Activated T-cell treated with anti-CD3 and anti-CD28 coated beads, Interleukin-2, amount 50 U/mL, for 4 hours (primary cell): ENCODE measurements around the gene LTB4R2. TPM values are rescaled to one million over a fixed set of nuclear protein-coding genes. Genes with fewer than 3 reads are reported as not detected.

Experiments
- ATAC-seq, 2 donors: fragments of 200-7000 bp; cut with Tn5 transposase; one replicate each; pipeline ENCODE4 v1.10.0; 2021
- DNase-seq: peaks from one replicate; pipeline ENCODE4 v3.0.0-alpha.2; 2020
- H3K27me3 Mint-ChIP-seq: one replicate; pipeline ENCODE4 v1.8.0; 2021; ENCODE audit warnings: low read depth, mixed read lengths
- H3K36me3 Mint-ChIP-seq: one replicate; pipeline ENCODE4 v1.8.0; 2022; ENCODE audit warnings: mixed read lengths; ENCODE audit not compliant: insufficient read depth
- H3K4me1 Mint-ChIP-seq: one replicate; pipeline ENCODE4 v1.8.0; 2021; ENCODE audit warnings: low read depth, mixed read lengths
- H3K4me3 Mint-ChIP-seq: one replicate; pipeline ENCODE4 v1.8.0; 2021; ENCODE audit warnings: mild to moderate bottlenecking, moderate library complexity, mixed read lengths
- H3K9me3 Mint-ChIP-seq: one replicate; pipeline ENCODE4 v1.8.0; 2021; ENCODE audit warnings: mixed read lengths
- total RNA-seq, 3 donors: library from RNA; stranded (reverse); gene quantifications; one replicate each; pipeline ENCODE4 v1.2.1, GENCODE V29; 2021

Gene LTB4R2
- total RNA-seq, 3 donors from 2014 or later = 9.0 to 10.8 (median 10.4) TPM

- DNase-seq (peak; percentile 86), ATAC-seq (peak; percentile 93 to 94)
- H3K4me1 Mint-ChIP-seq = peaks cover 41% of the 10 kb centered on the region
- peak within 1 kb of the TSS; percentile 88 for H3K4me3 Mint-ChIP-seq
- peaks cover 13% of the 10 kb centered on the region for H3K36me3 Mint-ChIP-seq
- no peaks in the 10 kb centered on the region for H3K9me3 Mint-ChIP-seq
- H3K27me3 Mint-ChIP-seq = no peaks in the 10 kb centered on the region
These were observed 38.7 kb upstream of the LTB4R2 start, which contains the start of gene RABGGTA for GRCh38 chr14:24271134-24271833. Gene RABGGTA (minus strand): TSS chr14:24271597. CDS start chr14:24271115, 482 bp downstream.

DNA sequence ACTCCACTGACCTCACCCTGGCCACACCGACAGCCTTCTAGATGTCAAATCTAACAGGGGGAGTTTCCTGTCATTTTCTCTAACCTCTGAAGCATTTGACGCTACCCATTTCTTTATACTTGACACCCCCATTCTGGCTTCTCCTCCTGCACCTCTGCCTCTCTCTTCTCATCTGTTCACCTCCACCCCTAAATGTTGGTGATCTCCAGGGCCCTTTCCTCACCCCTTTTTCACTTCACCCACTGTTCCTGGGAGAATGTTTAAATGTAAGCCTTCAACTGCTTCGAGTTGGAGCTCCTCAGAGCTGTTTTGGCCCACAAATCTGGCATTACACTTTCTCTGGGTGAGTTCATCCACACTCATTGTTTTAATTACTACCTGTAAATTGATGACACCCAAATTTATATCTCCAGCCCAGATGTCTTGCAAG lies 38.1 kb upstream of the LTB4R2 start:
- H3K9me3 Mint-ChIP-seq = no peaks in the 10 kb centered on the region
- DNase-seq (no peak), ATAC-seq (no peak)
- peaks cover 43% of the 10 kb centered on the region for H3K4me1 Mint-ChIP-seq
- H3K27me3 Mint-ChIP-seq = no peaks in the 10 kb centered on the region
- H3K36me3 Mint-ChIP-seq = peaks cover 9% of the 10 kb centered on the region
- H3K4me3 Mint-ChIP-seq = peak overlapping the region; percentile 88

DNA sequence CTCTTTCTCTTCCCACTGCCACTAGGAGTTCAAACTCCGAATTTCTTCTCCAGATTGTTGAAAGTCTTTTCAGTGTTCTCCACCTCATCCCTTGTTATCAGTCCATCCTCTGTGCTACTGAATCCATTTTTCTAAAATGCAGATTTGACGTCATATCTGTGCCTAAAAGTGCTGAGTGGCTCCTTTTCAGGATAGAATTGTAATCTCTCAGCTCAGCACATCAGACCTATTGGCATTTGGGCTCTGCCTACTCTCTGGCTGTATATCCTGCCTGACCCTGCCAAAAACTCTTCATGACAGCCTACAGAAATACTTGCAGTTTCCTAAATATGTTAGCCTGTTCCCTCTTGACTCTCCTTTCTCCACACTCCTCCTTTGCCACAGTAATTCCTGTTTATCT lies 37.5 kb upstream of the LTB4R2 start:
- DNase-seq (no peak), ATAC-seq (no peak)
- peaks cover 3% of the 10 kb centered on the region for H3K36me3 Mint-ChIP-seq
- H3K4me1 Mint-ChIP-seq = peaks cover 49% of the 10 kb centered on the region
- H3K27me3 Mint-ChIP-seq = no peaks in the 10 kb centered on the region
- peak overlapping the region; percentile 88 for H3K4me3 Mint-ChIP-seq
- H3K9me3 Mint-ChIP-seq = no peaks in the 10 kb centered on the region

GRCh38 chr14:24273422-24273998 lies 36.4 kb upstream of the LTB4R2 start:
- H3K9me3 Mint-ChIP-seq = no peaks in the 10 kb centered on the region
- H3K4me3 Mint-ChIP-seq = peak overlapping the region; percentile 9
- peaks cover 60% of the 10 kb centered on the region for H3K4me1 Mint-ChIP-seq
- ATAC-seq = no peak
- no peak for DNase-seq
- H3K36me3 Mint-ChIP-seq = peaks cover 3% of the 10 kb centered on the region
- no peaks in the 10 kb centered on the region for H3K27me3 Mint-ChIP-seq

DNA sequence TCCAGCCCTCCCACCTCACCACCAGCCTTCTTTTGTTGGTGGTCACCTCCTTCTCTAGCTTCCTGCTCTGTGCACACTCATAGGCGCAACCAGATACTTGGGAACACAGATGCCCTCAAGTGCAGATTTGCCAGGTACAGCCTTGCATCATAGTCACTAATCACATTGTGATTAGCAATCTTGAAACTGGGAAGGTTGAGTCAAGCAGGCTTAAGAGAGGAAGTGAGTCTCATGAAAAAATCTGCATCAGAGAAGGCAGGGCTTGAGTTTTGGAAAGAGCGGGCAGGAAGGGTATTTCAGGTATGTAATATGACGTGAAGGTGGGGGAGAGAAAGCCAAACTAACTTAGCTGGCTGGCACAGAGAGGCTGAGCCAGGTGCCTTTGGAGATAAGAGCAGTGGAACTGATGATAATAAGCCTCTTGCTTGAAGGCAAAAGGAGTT lies 35.8 kb upstream of the LTB4R2 start:
- ATAC-seq = peak; percentile 61 to 62
- Mint-ChIP-seq H3K4me3 (peak overlapping the region; percentile 9), H3K27me3 (no peaks in the 10 kb centered on the region), H3K9me3 (no peaks in the 10 kb centered on the region), H3K4me1 (peaks cover 66% of the 10 kb centered on the region), H3K36me3 (no peaks in the 10 kb centered on the region)
- peak; percentile 32 for DNase-seq

GRCh38 chr14:24277071-24277470 lies 32.9 kb upstream of the LTB4R2 start:
- no peaks in the 10 kb centered on the region for H3K36me3 Mint-ChIP-seq
- H3K4me3 Mint-ChIP-seq = no peak overlapping the region
- no peaks in the 10 kb centered on the region for H3K9me3 Mint-ChIP-seq
- ATAC-seq (no peak), DNase-seq (no peak)
- no peaks in the 10 kb centered on the region for H3K27me3 Mint-ChIP-seq
- peaks cover 72% of the 10 kb centered on the region for H3K4me1 Mint-ChIP-seq

DNA sequence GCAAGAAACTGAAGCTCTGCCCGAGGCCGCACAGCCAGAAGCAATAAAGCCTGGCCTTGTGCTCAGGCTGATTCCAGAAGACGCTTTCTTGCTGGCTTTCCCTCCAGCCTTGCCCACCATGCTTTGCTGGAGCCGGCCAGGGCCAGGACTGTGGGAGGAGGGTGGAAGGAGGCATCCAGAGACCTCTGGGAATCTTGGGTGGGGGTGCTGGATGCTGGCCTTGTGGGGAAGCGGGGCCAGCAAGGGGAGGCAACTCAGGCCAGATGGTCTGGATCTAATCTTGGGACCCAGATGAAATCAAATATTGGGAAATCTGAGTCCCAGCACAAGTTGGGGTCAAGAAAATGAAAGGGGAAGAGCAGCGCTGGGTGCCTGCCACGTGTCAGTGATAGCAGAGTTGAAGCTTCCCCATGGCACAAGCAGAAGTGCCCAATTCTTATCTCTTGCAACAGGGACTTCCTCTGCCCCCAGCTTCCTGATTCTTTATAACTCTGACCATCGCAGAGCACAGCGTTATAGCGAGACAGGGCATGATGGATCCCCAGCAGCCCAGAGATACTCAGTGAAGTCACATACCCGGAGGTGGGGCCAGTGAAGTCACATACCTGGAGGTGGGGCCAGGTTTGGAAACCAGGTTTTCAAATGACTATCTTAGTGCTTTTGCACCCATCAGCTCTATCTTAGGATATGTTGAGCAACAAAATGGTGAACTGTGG lies 32.2 kb upstream of the LTB4R2 start:
- no peaks in the 10 kb centered on the region for H3K27me3 Mint-ChIP-seq
- H3K4me3 Mint-ChIP-seq = no peak overlapping the region
- DNase-seq (no peak), ATAC-seq (no peak)
- no peaks in the 10 kb centered on the region for H3K36me3 Mint-ChIP-seq
- peaks cover 65% of the 10 kb centered on the region for H3K4me1 Mint-ChIP-seq
- H3K9me3 Mint-ChIP-seq = no peaks in the 10 kb centered on the region

GRCh38 chr14:24278424-24278823 lies 31.5 kb upstream of the LTB4R2 start:
- Mint-ChIP-seq H3K9me3 (no peaks in the 10 kb centered on the region), H3K4me3 (no peak overlapping the region), H3K4me1 (peaks cover 60% of the 10 kb centered on the region), H3K36me3 (no peaks in the 10 kb centered on the region), H3K27me3 (no peaks in the 10 kb centered on the region)
- no peak for ATAC-seq
- no peak for DNase-seq

GRCh38 chr14:24279301-24280186 lies 30.4 kb upstream of the LTB4R2 start:
- DNase-seq (peak; percentile 41), ATAC-seq (peak; percentile 91)
- H3K27me3 Mint-ChIP-seq = no peaks in the 10 kb centered on the region
- peak overlapping the region; percentile 48 for H3K4me3 Mint-ChIP-seq
- peaks cover 50% of the 10 kb centered on the region for H3K4me1 Mint-ChIP-seq
- H3K9me3 Mint-ChIP-seq = no peaks in the 10 kb centered on the region
- no peaks in the 10 kb centered on the region for H3K36me3 Mint-ChIP-seq

DNA sequence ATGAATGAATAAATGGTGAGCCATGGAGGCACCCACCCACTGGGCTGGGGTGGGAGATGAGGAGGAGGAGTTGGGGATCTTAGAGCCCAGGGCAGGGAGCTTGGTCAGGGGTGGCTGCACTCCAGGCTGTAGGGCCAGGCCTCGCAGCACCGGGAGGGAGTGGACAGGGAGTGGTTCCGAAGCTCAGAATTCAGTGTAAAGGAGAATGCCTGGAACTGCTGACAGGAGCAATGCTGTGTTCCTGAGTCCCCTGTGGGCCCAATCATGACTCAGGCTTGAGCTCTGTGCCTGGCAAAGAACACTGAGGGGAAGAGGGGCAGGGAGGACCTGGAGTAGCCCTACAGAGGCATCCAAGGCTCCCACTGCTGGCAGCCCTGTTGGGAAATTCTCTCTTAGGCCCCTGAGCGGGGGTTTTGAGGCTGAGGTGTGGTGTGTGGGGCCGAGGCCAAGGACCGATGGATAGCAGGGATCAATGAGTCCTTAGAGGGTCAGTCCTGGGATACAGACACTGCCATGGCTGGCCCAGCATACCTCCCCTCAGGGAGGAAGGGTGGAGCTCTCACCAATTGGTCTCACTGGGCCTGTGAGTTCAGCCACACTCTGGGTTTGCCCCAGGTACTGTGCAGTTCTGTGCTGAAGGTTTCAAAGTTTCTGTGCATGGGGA lies 29.0 kb upstream of the LTB4R2 start:
- ATAC-seq (no peak), DNase-seq (no peak)
- no peaks in the 10 kb centered on the region for H3K27me3 Mint-ChIP-seq
- H3K4me1 Mint-ChIP-seq = peaks cover 41% of the 10 kb centered on the region
- no peak overlapping the region for H3K4me3 Mint-ChIP-seq
- H3K9me3 Mint-ChIP-seq = no peaks in the 10 kb centered on the region
- H3K36me3 Mint-ChIP-seq = no peaks in the 10 kb centered on the region

- Mint-ChIP-seq H3K36me3 (no peaks in the 10 kb centered on the region), H3K4me3 (no peak overlapping the region), H3K27me3 (no peaks in the 10 kb centered on the region), H3K9me3 (no peaks in the 10 kb centered on the region), H3K4me1 (peaks cover 41% of the 10 kb centered on the region)
- no peak for DNase-seq
- no peak for ATAC-seq
These were observed 28.3 kb upstream of the LTB4R2 start for GRCh38 chr14:24281636-24282035.

GRCh38 chr14:24282736-24283135 lies 27.2 kb upstream of the LTB4R2 start:
- DNase-seq (no peak), ATAC-seq (no peak)
- H3K9me3 Mint-ChIP-seq = no peaks in the 10 kb centered on the region

GRCh38 chr14:24283796-24284460 lies 26.0 kb upstream of the LTB4R2 start:
- H3K4me1 Mint-ChIP-seq = peaks cover 18% of the 10 kb centered on the region
- no peaks in the 10 kb centered on the region for H3K36me3 Mint-ChIP-seq
- no peaks in the 10 kb centered on the region for H3K27me3 Mint-ChIP-seq
- no peaks in the 10 kb centered on the region for H3K9me3 Mint-ChIP-seq
- no peak for DNase-seq
- no peak overlapping the region for H3K4me3 Mint-ChIP-seq
- ATAC-seq = no peak

More at GRCh38 chr14:24282736-24283135, 27.2 kb upstream of the LTB4R2 start:
- Mint-ChIP-seq H3K4me1 (peaks cover 30% of the 10 kb centered on the region), H3K4me3 (no peak overlapping the region), H3K27me3 (no peaks in the 10 kb centered on the region), H3K36me3 (no peaks in the 10 kb centered on the region)
